Activated CD4-positive, alpha-beta T cell treated with anti-CD3 and anti-CD28 coated beads, Interleukin-2, amount 50 U/mL, for 24 hours (primary cell): ENCODE data around the gene LCN2.
"Not testable (repeated sequence)": the region's sequence is repeated elsewhere in the genome, so short reads cannot be mapped to it uniquely, and the experiment has no call there.

ENCODE experiments used
- DNase-seq, 2 donors: peaks; one replicate each; pipeline ENCODE4 v3.0.0-alpha.2; 2020; ENCODE audit warnings: low read depth in 1 of 2, low spot score in 1 of 2

Gene LCN2

GRCh38 chr9:128164307-128164885 lies 15.1 kb downstream of the LCN2 start:
- no peak for DNase-seq

- no peak for DNase-seq
These were observed 16.9 kb downstream of the LCN2 start for GRCh38 chr9:128166169-128166568.

- no peak for DNase-seq
These were observed 18.0 kb downstream of the LCN2 start for GRCh38 chr9:128167209-128167608.

- no peak for DNase-seq
These were observed 19.6 kb downstream of the LCN2 start for GRCh38 chr9:128168731-128169308.

GRCh38 chr9:128169492-128169891 lies 20.2 kb downstream of the LCN2 start:
- no peak for DNase-seq

GRCh38 chr9:128169925-128170324 lies 20.7 kb downstream of the LCN2 start:
- no peak for DNase-seq

GRCh38 chr9:128174062-128174461 lies 24.8 kb downstream of the LCN2 start:
- DNase-seq: no peak

- DNase-seq: no peak
These were observed 25.9 kb downstream of the LCN2 start for GRCh38 chr9:128175102-128175563.

- no peak for DNase-seq
These were observed 26.5 kb downstream of the LCN2 start for GRCh38 chr9:128175726-128176125.

- DNase-seq: no peak
These were observed 29.7 kb downstream of the LCN2 start for GRCh38 chr9:128178806-128179431.

GRCh38 chr9:128180001-128180400 lies 30.7 kb downstream of the LCN2 start:
- DNase-seq: no peak

- no peak for DNase-seq
These were observed 31.2 kb downstream of the LCN2 start for GRCh38 chr9:128180447-128180846.

- DNase-seq: not testable (repeated sequence)
These were observed 32.2 kb downstream of the LCN2 start for GRCh38 chr9:128181480-128181879.

- DNase-seq: no peak
These were observed 33.8 kb downstream of the LCN2 start for GRCh38 chr9:128182893-128183588.

- DNase-seq: no peak
These were observed 37.0 kb downstream of the LCN2 start for GRCh38 chr9:128185979-128186965.

- no peak for DNase-seq
These were observed 38.1 kb downstream of the LCN2 start for GRCh38 chr9:128187361-128187760.

GRCh38 chr9:128188209-128188608 lies 39.0 kb downstream of the LCN2 start:
- no peak for DNase-seq

GRCh38 chr9:128190013-128190412 lies 40.8 kb downstream of the LCN2 start:
- DNase-seq: no peak

- DNase-seq: no peak
These were observed 41.5 kb downstream of the LCN2 start for GRCh38 chr9:128190516-128191405.
